ENCODE data around the gene NBDY.

GRCh38 chrX:56762220-56762619, 33.2 kb downstream of the NBDY start:
- no peak for TF ChIP-seq FOXK2 (IDR thresholded peaks at IDR 0.05)
- no peak for TF ChIP-seq FOXM1 (IDR thresholded peaks at IDR 0.05; ENCODE audit: borderline replicate concordance)

All from HEK293T (cell line).